Transverse colon (tissue), 3 donors: ENCODE data around the gene SMCO4.

Experiments used
- EP300 ChIP-seq: sonication (generic); formaldehyde crosslinking; IDR thresholded peaks from one replicate; pipeline ENCODE4 v1.6.1; 2017; ENCODE audit warnings: antibody characterized with exemption, low read depth
- POLR2A ChIP-seq: fragments of 450-650 bp; IDR thresholded peaks from one replicate; pipeline ENCODE4 v1.6.1; 2016; ENCODE audit warnings: antibody characterized with exemption, mild to moderate bottlenecking, moderate library complexity
- TF ChIP-seq, protein P1 (sequence below), 5 experiments: fragments of 200-600 bp in 3 of 5; fragments of 450-650 bp in 2 of 5; sonication (generic) in 3 of 5; IDR thresholded peaks; 1 replicate in 2 of 5; 2 replicates in 3 of 5; pipeline ENCODE4 v1.5.1; 2016 to 2017; ENCODE audit warnings: antibody characterized with exemption in 5 of 5, inconsistent platforms in 3 of 5, mild to moderate bottlenecking in 2 of 5, moderate library complexity in 1 of 5

DNA sequence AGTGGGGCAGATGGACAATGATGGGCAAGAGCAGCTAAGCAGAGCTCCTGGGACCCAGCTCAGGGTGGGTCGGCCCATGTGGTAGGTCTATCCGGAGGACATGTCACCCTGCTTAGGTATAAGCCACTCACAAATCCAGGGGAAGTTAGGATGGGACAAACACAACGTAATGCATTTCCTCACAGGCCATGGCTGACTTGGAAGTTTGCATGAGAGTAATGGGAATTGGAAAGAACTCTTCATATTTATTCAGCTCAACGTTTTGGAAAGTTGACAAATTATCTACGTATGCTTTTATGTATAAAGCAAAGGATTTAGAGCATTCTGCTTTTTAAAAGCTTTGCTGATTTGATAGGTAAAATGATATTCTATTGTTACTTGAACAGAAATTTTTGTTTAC, 74.9 kb downstream of the SMCO4 start:
- TF ChIP-seq, protein P1, sequence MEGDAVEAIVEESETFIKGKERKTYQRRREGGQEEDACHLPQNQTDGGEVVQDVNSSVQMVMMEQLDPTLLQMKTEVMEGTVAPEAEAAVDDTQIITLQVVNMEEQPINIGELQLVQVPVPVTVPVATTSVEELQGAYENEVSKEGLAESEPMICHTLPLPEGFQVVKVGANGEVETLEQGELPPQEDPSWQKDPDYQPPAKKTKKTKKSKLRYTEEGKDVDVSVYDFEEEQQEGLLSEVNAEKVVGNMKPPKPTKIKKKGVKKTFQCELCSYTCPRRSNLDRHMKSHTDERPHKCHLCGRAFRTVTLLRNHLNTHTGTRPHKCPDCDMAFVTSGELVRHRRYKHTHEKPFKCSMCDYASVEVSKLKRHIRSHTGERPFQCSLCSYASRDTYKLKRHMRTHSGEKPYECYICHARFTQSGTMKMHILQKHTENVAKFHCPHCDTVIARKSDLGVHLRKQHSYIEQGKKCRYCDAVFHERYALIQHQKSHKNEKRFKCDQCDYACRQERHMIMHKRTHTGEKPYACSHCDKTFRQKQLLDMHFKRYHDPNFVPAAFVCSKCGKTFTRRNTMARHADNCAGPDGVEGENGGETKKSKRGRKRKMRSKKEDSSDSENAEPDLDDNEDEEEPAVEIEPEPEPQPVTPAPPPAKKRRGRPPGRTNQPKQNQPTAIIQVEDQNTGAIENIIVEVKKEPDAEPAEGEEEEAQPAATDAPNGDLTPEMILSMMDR (IDR thresholded peaks at IDR 0.05) = no peak
- TF ChIP-seq POLR2A (no peak), EP300 (no peak)
